Measurements from ENCODE around the gene KLRD1. TPM values are rescaled to one million over a fixed set of nuclear protein-coding genes. Genes with fewer than 3 reads are reported as not detected.

The KLRD1 gene
- total and polyA plus RNA-seq, 2 experiments from 2014 or later: 0.03 to 0.27 TPM

- TF ChIP-seq ZNF462 (CRISPR knock-in tag; IDR thresholded peaks at IDR 0.05) (no peak), REST (IDR thresholded peaks at IDR 0.05; ENCODE audit: unreplicated experiment) (no peak), STAT1 (IDR thresholded peaks at IDR 0.05; ENCODE audit: unreplicated experiment) (no peak), ETS1 (IDR thresholded peaks at IDR 0.05) (no peak), CREB1 (CRISPR knock-in tag; IDR thresholded peaks at IDR 0.05; ENCODE audit: low read depth) (no peak), ZNF331 (CRISPR knock-in tag; IDR thresholded peaks at IDR 0.05; ENCODE audit: low read depth) (no peak), ZNF114 (CRISPR knock-in tag; IDR thresholded peaks at IDR 0.05) (no peak), EZH2 (IDR thresholded peaks at IDR 0.05; ENCODE audit: low read depth, unreplicated experiment) (no peak)
These were observed 35.2 kb upstream of the KLRD1 start (continued) for GRCh38 chr12:10272467-10272866.
